K562 (cell line): Measurements from ENCODE around the gene MUC5AC.

Source experiments
- GABPB1 ChIP-seq: sonication (generic); formaldehyde crosslinking; IDR thresholded peaks from 2 replicates; pipeline ENCODE4 v1.8.0; 2022; ENCODE audit warnings: mild to moderate bottlenecking, missing genetic modification reagents
- KAT2B ChIP-seq: IDR thresholded peaks from one replicate; pipeline ENCODE4 v1.6.1; 2012; ENCODE audit warnings: low read depth, mild to moderate bottlenecking, control low read depth, inconsistent platforms, low read length, moderate library complexity
- KLF6 ChIP-seq: fragments of 250-450 bp; sonication (Bioruptor Pico); IDR thresholded peaks from 2 replicates; pipeline ENCODE4 v1.4.0; 2020; ENCODE audit warnings: mild to moderate bottlenecking, moderate library complexity, borderline replicate concordance
- POLR2A ChIP-seq: fragments of 450-650 bp; conservative IDR thresholded peaks from 2 replicates; pipeline ENCODE4 v1.6.1; 2016
- RB1 ChIP-seq: fragments of 450-650 bp; IDR thresholded peaks from 2 replicates; pipeline ENCODE4 v1.6.1; 2017; ENCODE audit warnings: low read depth, mild to moderate bottlenecking
- TAF1 ChIP-seq: IDR thresholded peaks from 2 replicates; pipeline ENCODE4 v1.6.1; 2011; ENCODE audit warnings: mild to moderate bottlenecking, low read length, moderate library complexity; ENCODE audit not compliant: insufficient read depth, control insufficient read depth, severe bottlenecking; ENCODE audit errors: extremely low read depth
- ZNF41 ChIP-seq: fragments of 250-450 bp; sonication (Bioruptor Pico); conservative IDR thresholded peaks from 2 replicates; pipeline ENCODE4 v1.4.0; 2020; ENCODE audit warnings: mild to moderate bottlenecking
- TF ChIP-seq, protein P1 (sequence below): sonication (generic); formaldehyde crosslinking; IDR thresholded peaks from 2 replicates; pipeline ENCODE4 v1.8.0; 2022; ENCODE audit warnings: mild to moderate bottlenecking, low read depth, missing genetic modification reagents
- TF ChIP-seq, protein P2 (sequence below), 3 experiments: IDR thresholded peaks in 2 of 3; conservative IDR thresholded peaks in 1 of 3; 2 replicates each; pipeline ENCODE4 v1.5.1; 2011 to 2012; ENCODE audit warnings: low read length in 3 of 3, mild to moderate bottlenecking in 3 of 3, control low read depth in 2 of 3, improper control_type of control experiment in 1 of 3, inconsistent platforms in 1 of 3, low read depth in 1 of 3, mixed read lengths in 1 of 3, moderate library complexity in 1 of 3; ENCODE audit not compliant: insufficient read depth in 2 of 3
- TF ChIP-seq, protein P3 (sequence below), 2 experiments: IDR thresholded peaks; 2 replicates each; pipeline ENCODE4 v1.6.1; 2012; ENCODE audit warnings: improper control_type of control experiment in 2 of 2, low read depth in 2 of 2, low read length in 2 of 2, borderline replicate concordance in 1 of 2
- TF ChIP-seq, protein P4 (sequence below), 3 experiments: fragments of 200-800 bp in 1 of 3; fragments of 250-450 bp in 1 of 3; fragments of 450-650 bp in 1 of 3; sonication (Bioruptor Pico) in 1 of 3; sonication (Bioruptor generic) in 1 of 3; formaldehyde crosslinking in 1 of 3; IDR thresholded peaks; 2 replicates each; pipeline versions ENCODE4 v1.6.1 to v1.8.0; 2016 to 2022; ENCODE audit warnings: mild to moderate bottlenecking in 2 of 3, missing genetic modification characterization in 2 of 3, missing compliant biosample characterization in 1 of 3, moderate library complexity in 1 of 3

DNA sequence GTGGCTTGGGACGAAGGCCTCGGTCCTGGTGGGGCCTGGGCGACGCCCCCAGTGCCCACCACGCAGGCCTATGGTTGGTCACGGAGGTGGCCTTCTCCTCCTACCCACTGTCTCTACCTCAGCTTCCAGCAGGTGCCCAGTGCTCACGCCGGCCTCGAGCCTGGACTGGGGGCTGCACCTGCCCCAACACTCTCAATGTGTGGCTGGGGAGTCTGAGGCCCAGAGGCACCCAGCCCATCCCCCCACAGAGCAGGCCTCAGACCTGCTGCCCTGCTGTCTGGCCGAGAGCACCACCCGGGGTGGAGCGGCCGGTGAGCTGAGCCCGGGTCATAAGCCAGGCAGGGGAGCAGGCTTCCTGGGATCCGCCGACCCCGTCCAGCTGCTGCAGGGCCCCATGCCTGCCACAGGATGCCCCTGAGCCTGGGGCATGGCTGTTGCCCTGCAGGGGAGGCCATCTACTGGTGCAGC lies 28.6 kb upstream of the MUC5AC start:
- TF ChIP-seq, protein P1, sequence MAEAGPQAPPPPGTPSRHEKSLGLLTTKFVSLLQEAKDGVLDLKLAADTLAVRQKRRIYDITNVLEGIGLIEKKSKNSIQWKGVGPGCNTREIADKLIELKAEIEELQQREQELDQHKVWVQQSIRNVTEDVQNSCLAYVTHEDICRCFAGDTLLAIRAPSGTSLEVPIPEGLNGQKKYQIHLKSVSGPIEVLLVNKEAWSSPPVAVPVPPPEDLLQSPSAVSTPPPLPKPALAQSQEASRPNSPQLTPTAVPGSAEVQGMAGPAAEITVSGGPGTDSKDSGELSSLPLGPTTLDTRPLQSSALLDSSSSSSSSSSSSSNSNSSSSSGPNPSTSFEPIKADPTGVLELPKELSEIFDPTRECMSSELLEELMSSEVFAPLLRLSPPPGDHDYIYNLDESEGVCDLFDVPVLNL = no peak
- no peak for TF ChIP-seq TAF1
- no peak for TF ChIP-seq RB1
- TF ChIP-seq, protein P2, sequence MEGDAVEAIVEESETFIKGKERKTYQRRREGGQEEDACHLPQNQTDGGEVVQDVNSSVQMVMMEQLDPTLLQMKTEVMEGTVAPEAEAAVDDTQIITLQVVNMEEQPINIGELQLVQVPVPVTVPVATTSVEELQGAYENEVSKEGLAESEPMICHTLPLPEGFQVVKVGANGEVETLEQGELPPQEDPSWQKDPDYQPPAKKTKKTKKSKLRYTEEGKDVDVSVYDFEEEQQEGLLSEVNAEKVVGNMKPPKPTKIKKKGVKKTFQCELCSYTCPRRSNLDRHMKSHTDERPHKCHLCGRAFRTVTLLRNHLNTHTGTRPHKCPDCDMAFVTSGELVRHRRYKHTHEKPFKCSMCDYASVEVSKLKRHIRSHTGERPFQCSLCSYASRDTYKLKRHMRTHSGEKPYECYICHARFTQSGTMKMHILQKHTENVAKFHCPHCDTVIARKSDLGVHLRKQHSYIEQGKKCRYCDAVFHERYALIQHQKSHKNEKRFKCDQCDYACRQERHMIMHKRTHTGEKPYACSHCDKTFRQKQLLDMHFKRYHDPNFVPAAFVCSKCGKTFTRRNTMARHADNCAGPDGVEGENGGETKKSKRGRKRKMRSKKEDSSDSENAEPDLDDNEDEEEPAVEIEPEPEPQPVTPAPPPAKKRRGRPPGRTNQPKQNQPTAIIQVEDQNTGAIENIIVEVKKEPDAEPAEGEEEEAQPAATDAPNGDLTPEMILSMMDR (IDR thresholded peaks at IDR 0.05 in 2 of 3, conservative IDR thresholded peaks at IDR 0.05 in 1 of 3; ENCODE audit: insufficient read depth in 2 of 3, low read depth in 1 of 3, low read length in 3 of 3) = no peak
- TF ChIP-seq POLR2A = no peak
- TF ChIP-seq ZNF41 = no peak
- no peak for TF ChIP-seq GABPB1
- no peak for TF ChIP-seq KAT2B
- TF ChIP-seq, protein P3, sequence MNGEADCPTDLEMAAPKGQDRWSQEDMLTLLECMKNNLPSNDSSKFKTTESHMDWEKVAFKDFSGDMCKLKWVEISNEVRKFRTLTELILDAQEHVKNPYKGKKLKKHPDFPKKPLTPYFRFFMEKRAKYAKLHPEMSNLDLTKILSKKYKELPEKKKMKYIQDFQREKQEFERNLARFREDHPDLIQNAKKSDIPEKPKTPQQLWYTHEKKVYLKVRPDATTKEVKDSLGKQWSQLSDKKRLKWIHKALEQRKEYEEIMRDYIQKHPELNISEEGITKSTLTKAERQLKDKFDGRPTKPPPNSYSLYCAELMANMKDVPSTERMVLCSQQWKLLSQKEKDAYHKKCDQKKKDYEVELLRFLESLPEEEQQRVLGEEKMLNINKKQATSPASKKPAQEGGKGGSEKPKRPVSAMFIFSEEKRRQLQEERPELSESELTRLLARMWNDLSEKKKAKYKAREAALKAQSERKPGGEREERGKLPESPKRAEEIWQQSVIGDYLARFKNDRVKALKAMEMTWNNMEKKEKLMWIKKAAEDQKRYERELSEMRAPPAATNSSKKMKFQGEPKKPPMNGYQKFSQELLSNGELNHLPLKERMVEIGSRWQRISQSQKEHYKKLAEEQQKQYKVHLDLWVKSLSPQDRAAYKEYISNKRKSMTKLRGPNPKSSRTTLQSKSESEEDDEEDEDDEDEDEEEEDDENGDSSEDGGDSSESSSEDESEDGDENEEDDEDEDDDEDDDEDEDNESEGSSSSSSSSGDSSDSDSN (IDR thresholded peaks at IDR 0.05; ENCODE audit: borderline replicate concordance in 1 of 2, low read depth in 2 of 2, low read length in 2 of 2) = no peak
- TF ChIP-seq, protein P4, sequence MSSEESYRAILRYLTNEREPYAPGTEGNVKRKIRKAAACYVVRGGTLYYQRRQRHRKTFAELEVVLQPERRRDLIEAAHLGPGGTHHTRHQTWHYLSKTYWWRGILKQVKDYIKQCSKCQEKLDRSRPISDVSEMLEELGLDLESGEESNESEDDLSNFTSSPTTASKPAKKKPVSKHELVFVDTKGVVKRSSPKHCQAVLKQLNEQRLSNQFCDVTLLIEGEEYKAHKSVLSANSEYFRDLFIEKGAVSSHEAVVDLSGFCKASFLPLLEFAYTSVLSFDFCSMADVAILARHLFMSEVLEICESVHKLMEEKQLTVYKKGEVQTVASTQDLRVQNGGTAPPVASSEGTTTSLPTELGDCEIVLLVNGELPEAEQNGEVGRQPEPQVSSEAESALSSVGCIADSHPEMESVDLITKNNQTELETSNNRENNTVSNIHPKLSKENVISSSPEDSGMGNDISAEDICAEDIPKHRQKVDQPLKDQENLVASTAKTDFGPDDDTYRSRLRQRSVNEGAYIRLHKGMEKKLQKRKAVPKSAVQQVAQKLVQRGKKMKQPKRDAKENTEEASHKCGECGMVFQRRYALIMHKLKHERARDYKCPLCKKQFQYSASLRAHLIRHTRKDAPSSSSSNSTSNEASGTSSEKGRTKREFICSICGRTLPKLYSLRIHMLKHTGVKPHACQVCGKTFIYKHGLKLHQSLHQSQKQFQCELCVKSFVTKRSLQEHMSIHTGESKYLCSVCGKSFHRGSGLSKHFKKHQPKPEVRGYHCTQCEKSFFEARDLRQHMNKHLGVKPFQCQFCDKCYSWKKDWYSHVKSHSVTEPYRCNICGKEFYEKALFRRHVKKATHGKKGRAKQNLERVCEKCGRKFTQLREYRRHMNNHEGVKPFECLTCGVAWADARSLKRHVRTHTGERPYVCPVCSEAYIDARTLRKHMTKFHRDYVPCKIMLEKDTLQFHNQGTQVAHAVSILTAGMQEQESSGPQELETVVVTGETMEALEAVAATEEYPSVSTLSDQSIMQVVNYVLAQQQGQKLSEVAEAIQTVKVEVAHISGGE (CRISPR knock-in tag; IDR thresholded peaks at IDR 0.05) = no peak
- no peak for TF ChIP-seq KLF6 (CRISPR knock-in tag)
